ENCODE measurements around the gene PAFAH2. TPM values are rescaled to one million over a fixed set of nuclear protein-coding genes. Genes with fewer than 3 reads are reported as not detected.

PAFAH2 gene
- total RNA-seq, 1 donor from 2014 or later = 10.7 TPM

GRCh38 chr1:25926731-25927496 lies 70.9 kb downstream of the PAFAH2 start:
- Mint-ChIP-seq H3K27ac (ENCODE audit: unreplicated experiment) (peak overlapping the region; percentile 97), H3K36me3 (ENCODE audit: low read depth) (no peaks in the 10 kb centered on the region), H3K27me3 (ENCODE audit: low read depth) (peaks cover 19% of the 10 kb centered on the region), H3K4me3 (peak overlapping the region; percentile 39), H3K9me3 (no peaks in the 10 kb centered on the region), H3K4me1 (peaks cover 39% of the 10 kb centered on the region)
- no peak for DNase-seq (ENCODE audit: low read depth, low spot score)
- TF ChIP-seq, protein P1, sequence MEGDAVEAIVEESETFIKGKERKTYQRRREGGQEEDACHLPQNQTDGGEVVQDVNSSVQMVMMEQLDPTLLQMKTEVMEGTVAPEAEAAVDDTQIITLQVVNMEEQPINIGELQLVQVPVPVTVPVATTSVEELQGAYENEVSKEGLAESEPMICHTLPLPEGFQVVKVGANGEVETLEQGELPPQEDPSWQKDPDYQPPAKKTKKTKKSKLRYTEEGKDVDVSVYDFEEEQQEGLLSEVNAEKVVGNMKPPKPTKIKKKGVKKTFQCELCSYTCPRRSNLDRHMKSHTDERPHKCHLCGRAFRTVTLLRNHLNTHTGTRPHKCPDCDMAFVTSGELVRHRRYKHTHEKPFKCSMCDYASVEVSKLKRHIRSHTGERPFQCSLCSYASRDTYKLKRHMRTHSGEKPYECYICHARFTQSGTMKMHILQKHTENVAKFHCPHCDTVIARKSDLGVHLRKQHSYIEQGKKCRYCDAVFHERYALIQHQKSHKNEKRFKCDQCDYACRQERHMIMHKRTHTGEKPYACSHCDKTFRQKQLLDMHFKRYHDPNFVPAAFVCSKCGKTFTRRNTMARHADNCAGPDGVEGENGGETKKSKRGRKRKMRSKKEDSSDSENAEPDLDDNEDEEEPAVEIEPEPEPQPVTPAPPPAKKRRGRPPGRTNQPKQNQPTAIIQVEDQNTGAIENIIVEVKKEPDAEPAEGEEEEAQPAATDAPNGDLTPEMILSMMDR (conservative IDR thresholded peaks at IDR 0.05) = no peak

DNA sequence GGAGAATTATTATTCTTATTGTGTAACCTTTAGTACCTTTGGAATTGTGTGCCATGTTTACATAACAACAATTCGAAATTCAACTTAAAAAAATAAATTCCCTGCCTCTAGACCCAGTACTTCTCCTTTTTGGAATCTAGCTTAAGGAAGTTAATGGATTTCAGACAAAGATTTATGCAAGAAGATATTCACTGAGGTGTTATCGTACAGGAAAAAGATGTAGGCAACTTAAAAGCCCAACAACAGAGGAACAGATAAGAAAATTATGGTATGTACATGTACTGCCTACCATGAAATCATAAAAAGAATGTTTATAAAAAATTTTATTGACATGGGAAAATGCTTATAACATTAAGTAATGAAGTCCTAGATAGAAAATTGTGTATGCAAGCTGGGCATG lies 73.4 kb downstream of the PAFAH2 start:
- Mint-ChIP-seq H3K4me3 (no peak overlapping the region), H3K9me3 (no peaks in the 10 kb centered on the region), H3K27me3 (ENCODE audit: low read depth) (peaks cover 21% of the 10 kb centered on the region), H3K36me3 (ENCODE audit: low read depth) (no peaks in the 10 kb centered on the region), H3K4me1 (peaks cover 47% of the 10 kb centered on the region), H3K27ac (ENCODE audit: unreplicated experiment) (no peak overlapping the region)
- no peak for DNase-seq (ENCODE audit: low read depth, low spot score)
- TF ChIP-seq, protein P1 (conservative IDR thresholded peaks at IDR 0.05) = no peak

- DNase-seq (ENCODE audit: low read depth, low spot score) = no peak
- Mint-ChIP-seq H3K9me3 (no peaks in the 10 kb centered on the region), H3K27ac (ENCODE audit: unreplicated experiment) (no peak overlapping the region), H3K4me1 (peaks cover 47% of the 10 kb centered on the region), H3K4me3 (peak overlapping the region; percentile 80), H3K27me3 (ENCODE audit: low read depth) (peaks cover 21% of the 10 kb centered on the region), H3K36me3 (ENCODE audit: low read depth) (no peaks in the 10 kb centered on the region)
- TF ChIP-seq, protein P1 (conservative IDR thresholded peaks at IDR 0.05) = no peak
These were observed 74.8 kb downstream of the PAFAH2 start for GRCh38 chr1:25922971-25923552.

GRCh38 chr1:25922056-25922970 lies 75.5 kb downstream of the PAFAH2 start:
- Mint-ChIP-seq H3K27ac (ENCODE audit: unreplicated experiment) (peak overlapping the region; percentile 50), H3K36me3 (ENCODE audit: low read depth) (no peaks in the 10 kb centered on the region), H3K4me3 (peak overlapping the region; percentile 84), H3K4me1 (peaks cover 44% of the 10 kb centered on the region), H3K27me3 (ENCODE audit: low read depth) (peaks cover 21% of the 10 kb centered on the region), H3K9me3 (no peaks in the 10 kb centered on the region)
- peak; percentile 42 for DNase-seq (ENCODE audit: low read depth, low spot score)
- TF ChIP-seq, protein P1 (conservative IDR thresholded peaks at IDR 0.05) = no peak

- Mint-ChIP-seq H3K4me1 (peaks cover 41% of the 10 kb centered on the region), H3K4me3 (no peak overlapping the region), H3K36me3 (ENCODE audit: low read depth) (no peaks in the 10 kb centered on the region), H3K27ac (ENCODE audit: unreplicated experiment) (no peak overlapping the region), H3K27me3 (ENCODE audit: low read depth) (peaks cover 17% of the 10 kb centered on the region), H3K9me3 (no peaks in the 10 kb centered on the region)
- no peak for DNase-seq (ENCODE audit: low read depth, low spot score)
- TF ChIP-seq, protein P1 (conservative IDR thresholded peaks at IDR 0.05) = no peak
These were observed 79.2 kb downstream of the PAFAH2 start for GRCh38 chr1:25918615-25919014.
